CD4-positive, alpha-beta memory T cell (primary cell): ENCODE data around the gene TAGLN. TPM values are rescaled to one million over a fixed set of nuclear protein-coding genes. Genes with fewer than 3 reads are reported as not detected.

ENCODE experiments used
- polyA plus RNA-seq, 2 donors: library from polyadenylated mRNA; unstranded; fragments of 300-500 nt; fragmentation: Illumina TruSeq; gene quantifications; one replicate each; pipeline ENCODE4 v1.2.3, GENCODE V29; 2021
- total RNA-seq, 2 experiments: library from RNA; stranded (reverse); gene quantifications; one replicate each; pipeline ENCODE4 v1.2.3, GENCODE V29; 2021

The TAGLN gene
- total and polyA plus RNA-seq, 4 experiments from 2014 or later, result 0.15 to 19.7 (median 9.0) TPM

Other genes with a start within 250 kb of the TAGLN start
- gene SIK3, start 100.9 kb upstream of the TAGLN start, total RNA-seq, result 10 to 100 TPM; 88.4 to 97.5 TPM
- gene SIK3, start 100.9 kb upstream of the TAGLN start, polyA plus RNA-seq, result 10 to 100 TPM in 1 of 2 donors, 1 to 10 TPM in 1; 9.7 to 36.7 TPM
- 10 to 100 TPM; 61.6 to 64.2 TPM for gene PAFAH1B2, start 55.1 kb upstream of the TAGLN start, total RNA-seq
- gene PAFAH1B2, start 55.1 kb upstream of the TAGLN start, polyA plus RNA-seq, result 10 to 100 TPM; 16.4 to 23.7 TPM
- 10 to 100 TPM; 60.2 to 67.3 TPM for gene SIDT2, start 20.6 kb upstream of the TAGLN start, total RNA-seq
- 1 to 10 TPM; 2.1 to 4.1 TPM for gene SIDT2, start 20.6 kb upstream of the TAGLN start, polyA plus RNA-seq
- gene PCSK7, start 32.7 kb downstream of the TAGLN start, total RNA-seq, result 100 to 1,000 TPM; 300 to 325 TPM
- 10 to 100 TPM; 33.3 to 84.2 TPM for gene PCSK7, start 32.7 kb downstream of the TAGLN start, polyA plus RNA-seq
- 10 to 100 TPM; 41.8 to 50.1 TPM for gene RNF214, start 33.3 kb downstream of the TAGLN start, total RNA-seq
- 10 to 100 TPM; 20.7 to 45.0 TPM for gene RNF214, start 33.3 kb downstream of the TAGLN start, polyA plus RNA-seq
- gene BACE1-AS, start 92.0 kb downstream of the TAGLN start, total RNA-seq, result 10 to 100 TPM; 15.3 to 15.7 TPM
- 1 to 10 TPM in 1 of 2 donors, not detected in 1; 3.8 TPM for gene BACE1-AS, start 92.0 kb downstream of the TAGLN start, polyA plus RNA-seq
- gene BACE1, start 116.9 kb downstream of the TAGLN start, total RNA-seq, result 1 to 10 TPM; 2.7 to 2.9 TPM
- 1 to 10 TPM in 1 of 2 donors, under 1 TPM in 1; 0.65 to 1.6 TPM for gene BACE1, start 116.9 kb downstream of the TAGLN start, polyA plus RNA-seq
- 10 to 100 TPM; 40.8 to 42.5 TPM for gene CEP164, start 128.5 kb downstream of the TAGLN start, total RNA-seq
- gene CEP164, start 128.5 kb downstream of the TAGLN start, polyA plus RNA-seq, result 10 to 100 TPM; 12.7 to 25.6 TPM